HG03060 (cell line): ENCODE results near the gene ARFGEF2.
"Not testable (repeated sequence)": the region's sequence is repeated elsewhere in the genome, so short reads cannot be mapped to it uniquely, and the experiment has no call there.

ENCODE experiments used
- ATAC-seq: cut with Tn5 transposase; IDR thresholded peaks from one replicate; pipeline ENCODE4 v1.9.1; 2021; ENCODE audit warnings: low read depth, moderate number of reproducible peaks; ENCODE audit not compliant: unreplicated experiment

Gene ARFGEF2

DNA sequence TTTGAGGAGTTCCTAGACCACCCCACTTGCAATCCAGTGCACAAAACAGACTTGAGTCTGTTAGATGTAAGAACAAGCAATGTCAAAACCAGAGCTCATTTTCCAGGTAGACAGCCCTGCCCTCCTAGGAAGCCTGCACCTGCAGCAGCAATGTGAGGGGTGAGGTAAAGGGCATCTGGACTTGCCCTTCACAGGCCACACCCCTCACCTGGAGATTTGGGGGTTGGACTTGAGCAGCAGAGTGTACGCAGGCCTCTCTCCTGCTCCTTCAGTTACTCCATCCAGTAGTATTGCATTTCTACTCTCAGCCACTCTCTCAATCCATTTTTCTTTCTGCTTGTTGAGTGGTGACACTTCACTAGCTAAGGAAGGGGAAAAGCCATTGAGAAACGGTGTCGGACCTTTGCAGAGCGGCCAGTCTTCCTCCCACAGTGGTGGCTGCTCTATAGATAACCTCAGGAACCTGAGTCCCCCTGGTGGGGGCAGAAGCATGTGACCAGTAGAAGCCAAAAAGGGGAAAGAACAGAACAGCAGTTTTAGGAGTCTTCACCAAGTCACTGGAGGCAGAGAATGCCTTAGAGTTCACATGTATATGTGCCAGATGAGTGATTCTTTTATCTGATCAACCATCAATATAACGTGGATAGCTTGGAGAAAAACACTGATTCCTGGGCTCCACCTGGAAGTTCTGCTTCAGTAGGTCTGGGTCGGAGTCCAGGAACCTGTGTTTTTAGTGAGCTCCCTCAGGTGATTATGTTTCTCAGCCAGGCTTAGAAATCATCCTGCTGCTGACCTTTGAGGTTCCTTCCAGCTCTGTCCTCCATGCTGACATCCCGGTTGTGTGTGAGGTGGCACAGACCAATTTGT lies 28.0 kb downstream of the ARFGEF2 start:
- ATAC-seq, result no peak

- no peak for ATAC-seq
Observed at GRCh38 chr20:48951041-48951440, 29.5 kb downstream of the ARFGEF2 start.

GRCh38 chr20:48951646-48952045 lies 30.1 kb downstream of the ARFGEF2 start:
- ATAC-seq, result no peak

- ATAC-seq, result no peak
Observed at GRCh38 chr20:48952656-48953055, 31.1 kb downstream of the ARFGEF2 start.

DNA sequence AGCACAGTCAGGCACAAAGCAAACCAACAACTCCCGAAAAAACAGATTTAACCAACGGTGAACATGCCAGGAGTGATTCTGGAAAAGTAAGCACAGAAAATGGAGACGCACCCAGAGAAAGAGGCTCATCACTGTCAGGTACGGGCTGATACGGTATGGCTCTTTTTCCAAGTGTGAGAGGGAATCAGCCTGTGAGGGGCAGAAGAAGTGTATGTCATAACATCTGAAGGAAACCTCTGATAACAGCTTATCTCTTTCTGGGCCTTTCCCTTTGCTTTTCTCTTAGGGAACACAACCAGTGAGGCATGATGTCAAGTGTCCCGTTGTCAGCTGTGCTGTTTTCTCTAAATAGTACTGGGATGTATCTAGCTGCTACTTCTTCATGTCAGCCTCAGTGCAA lies 32.1 kb downstream of the ARFGEF2 start:
- ATAC-seq, result no peak

- ATAC-seq, result no peak
Observed at GRCh38 chr20:48956052-48956451, 34.5 kb downstream of the ARFGEF2 start.

DNA sequence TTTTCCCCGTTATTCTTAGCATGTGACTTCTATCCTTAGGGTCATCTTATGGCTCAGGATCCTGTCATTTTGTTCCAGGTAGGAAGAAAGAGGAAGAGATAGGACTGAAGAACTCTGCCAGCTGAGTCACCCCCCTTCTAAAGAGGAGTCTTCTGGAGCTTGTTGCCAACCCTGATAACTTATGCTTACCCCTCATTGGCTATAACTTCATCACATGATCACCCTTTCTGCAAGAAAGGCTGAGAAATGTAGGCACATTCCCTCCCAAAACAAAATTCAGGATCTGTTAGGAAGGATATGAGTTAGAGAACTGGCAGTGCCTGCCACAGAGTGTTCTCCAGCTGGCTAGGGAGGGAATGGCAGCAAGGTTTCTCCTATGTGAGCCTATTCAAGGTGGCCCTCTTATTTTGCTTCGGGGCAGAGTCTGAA lies 35.6 kb downstream of the ARFGEF2 start:
- no peak for ATAC-seq

- no peak for ATAC-seq
Observed at GRCh38 chr20:48957533-48957932, 36.0 kb downstream of the ARFGEF2 start.

GRCh38 chr20:48958743-48959142 lies 37.2 kb downstream of the ARFGEF2 start:
- no peak for ATAC-seq

- ATAC-seq, result no peak
Observed at GRCh38 chr20:48959899-48960550, 38.5 kb downstream of the ARFGEF2 start.

DNA sequence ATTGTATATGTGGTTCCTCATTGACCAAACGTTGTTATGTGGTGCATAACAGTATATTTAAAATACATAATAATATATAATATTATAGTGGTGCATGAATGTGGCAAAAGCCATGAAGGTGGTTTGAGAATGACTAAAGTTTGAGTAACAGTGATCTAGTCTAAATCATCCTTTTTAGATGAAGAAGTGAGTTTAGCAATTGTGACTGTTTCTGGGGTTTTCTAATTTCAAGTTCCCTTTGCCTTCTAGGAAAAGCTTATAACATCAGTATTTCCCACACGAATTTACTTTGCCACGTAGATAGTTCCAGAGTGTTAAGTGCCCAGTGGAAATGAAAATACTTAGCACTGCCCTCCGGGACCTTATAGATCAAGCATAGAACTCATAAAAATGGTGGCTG lies 40.9 kb downstream of the ARFGEF2 start:
- no peak for ATAC-seq

DNA sequence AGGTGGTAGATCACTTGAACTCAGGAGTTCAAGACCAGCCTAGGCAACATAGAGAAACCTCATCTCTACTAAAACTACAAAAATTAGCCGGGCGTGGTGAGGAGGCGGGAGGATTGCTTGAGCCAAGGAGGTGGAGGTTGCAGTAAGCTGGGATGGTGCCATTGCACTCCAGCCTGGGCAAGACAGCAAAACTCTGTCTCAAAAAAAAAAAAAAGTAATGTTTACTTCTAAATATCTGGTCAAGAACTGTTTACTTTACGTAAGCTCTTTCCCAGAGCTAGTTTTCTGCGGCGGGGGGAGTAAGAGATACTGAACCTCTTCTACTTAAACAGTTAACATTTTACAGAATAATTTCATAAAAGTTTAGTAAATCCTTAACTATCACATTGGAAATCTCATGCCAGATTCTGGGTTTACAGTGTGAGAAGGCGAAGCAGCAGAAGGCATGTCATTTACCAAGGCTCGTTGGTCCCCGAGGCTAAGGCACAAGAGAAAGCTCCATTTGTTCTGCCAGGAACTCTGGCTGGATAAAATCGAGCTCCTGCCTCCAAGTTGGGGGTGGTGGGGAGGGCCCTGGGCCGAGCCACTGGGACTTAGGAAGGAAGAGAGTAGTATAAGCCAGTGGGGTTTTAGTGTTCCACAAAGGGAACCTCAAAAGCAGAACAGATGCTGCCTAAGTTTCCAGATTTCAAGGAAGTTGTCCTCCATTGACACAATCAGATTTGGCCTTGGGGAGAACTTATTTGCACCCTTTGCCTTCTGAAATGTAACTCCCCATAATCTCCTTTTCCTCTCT lies 41.7 kb downstream of the ARFGEF2 start:
- no peak for ATAC-seq

GRCh38 chr20:48965189-48965910 lies 43.8 kb downstream of the ARFGEF2 start:
- ATAC-seq, result no peak

DNA sequence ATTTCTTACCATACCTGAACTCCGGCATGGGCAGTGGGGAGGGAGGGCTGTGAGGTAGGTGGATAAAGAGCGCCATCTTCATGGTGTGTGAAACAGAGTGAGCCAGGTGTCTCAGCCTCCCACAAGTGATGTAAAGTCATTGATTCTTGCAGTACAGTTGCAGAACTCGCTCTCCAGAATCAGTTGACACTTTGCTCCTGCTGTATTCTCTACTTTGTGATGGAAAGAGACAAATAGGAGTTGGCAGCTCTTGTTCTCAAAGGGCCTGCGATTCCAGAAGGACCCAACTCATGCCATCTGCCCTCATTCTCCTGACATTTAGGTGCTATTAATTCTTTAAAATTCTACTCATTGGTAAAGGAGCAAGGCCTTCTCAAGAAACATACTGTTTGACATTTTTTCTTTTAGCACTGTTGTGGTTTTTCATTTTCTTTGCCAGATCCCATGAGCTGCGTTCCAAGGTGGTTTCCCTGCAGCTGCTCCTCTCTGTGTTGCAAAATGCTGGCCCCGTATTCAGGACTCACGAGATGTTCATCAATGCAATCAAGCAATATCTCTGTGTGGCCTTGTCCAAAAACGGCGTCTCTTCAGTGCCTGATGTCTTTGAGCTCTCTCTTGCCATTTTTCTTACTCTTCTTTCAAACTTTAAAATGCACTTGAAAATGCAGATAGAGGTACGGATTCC lies 49.3 kb downstream of the ARFGEF2 start:
- ATAC-seq, result no peak

DNA sequence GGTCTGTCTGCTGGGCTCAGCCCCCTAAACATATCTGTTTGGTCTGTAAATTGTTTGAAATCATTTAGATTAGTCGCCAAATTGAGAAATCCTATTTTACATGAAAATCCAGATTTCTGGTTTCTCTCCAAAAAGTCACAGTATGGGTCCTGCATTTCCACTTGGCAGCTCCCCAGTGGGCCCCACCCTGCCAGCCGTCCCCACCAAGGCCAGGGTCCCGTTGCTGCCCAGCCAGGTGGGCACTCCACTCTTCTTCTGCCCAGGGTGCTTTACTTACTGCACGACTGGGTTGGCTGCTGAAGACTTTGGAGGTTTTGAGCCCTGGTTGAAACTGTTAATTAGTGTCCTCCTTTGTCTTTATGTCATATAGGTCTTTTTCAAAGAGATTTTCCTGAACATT lies 50.4 kb downstream of the ARFGEF2 start:
- ATAC-seq, result no peak

GRCh38 chr20:48972816-48973215 lies 51.3 kb downstream of the ARFGEF2 start:
- no peak for ATAC-seq

GRCh38 chr20:48975955-48976354 lies 54.4 kb downstream of the ARFGEF2 start:
- no peak for ATAC-seq

DNA sequence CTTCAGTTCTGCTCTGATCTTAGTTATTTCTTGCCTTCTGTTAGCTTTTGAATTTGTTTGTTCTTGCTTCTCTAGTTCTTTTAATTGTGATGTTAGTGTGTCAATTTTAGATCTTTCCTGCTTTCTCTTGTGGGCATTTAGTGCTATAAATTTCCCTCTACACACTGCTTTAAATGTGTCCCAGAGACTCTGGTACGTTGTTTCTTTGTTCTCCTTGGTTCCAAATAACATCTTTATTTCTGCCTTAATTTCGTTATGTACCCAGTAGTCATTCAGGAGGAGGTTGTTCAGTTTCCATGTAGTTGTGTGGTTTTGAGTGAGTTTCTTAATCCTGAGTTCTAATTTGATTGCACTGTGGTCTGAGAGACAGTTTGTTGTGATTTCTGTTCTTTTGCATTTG lies 58.5 kb downstream of the ARFGEF2 start:
- not testable (repeated sequence) for ATAC-seq

DNA sequence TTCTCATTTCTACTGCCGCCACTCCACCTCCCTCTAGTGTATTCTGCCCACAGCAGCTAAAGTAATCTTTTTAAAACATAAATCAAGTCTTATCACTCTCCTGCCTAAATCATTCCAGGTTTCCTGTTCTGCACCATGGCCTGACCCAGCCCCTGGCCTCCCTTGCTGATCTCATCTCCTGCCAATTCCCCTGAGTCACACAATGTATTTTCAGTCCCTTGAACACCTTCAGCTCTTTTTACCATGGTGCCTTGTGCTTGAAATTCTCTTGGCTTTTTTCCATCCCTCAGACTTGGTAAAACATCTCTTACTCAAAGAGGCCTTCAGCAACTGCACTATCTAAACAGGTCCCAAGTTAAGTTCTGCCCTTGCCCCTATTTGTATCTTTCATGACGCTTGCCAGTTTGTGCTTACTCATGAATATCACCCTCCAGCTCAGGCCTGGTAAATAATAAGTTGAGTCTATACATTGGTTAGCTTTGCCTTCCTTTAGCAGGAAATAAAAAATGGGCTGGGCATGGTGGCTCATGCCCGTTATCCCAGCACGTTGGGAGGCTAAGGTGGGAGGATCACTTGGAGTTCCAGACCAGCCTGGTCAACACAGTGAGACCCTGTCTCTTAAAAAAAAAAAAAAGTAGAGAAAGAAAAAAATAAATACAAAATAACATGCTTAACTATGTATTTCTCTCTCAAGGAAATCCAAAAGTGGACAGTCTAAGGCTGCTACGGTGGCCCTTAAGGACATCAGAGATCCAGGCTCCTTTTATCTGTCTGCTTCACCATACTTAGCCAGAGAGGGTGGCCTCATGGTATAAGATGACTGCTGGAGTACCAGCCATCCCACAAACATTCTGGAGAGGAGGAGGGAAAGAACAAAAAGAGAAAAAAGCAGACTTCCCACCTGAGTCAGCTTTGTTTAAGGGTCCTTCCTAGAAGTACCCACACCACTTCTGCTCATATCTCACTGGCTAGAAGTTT lies 62.2 kb downstream of the ARFGEF2 start:
- no peak for ATAC-seq
